HG03460 (cell line): ENCODE data around the gene RTL5.
A peak's percentile ranks its signal among the peaks of the same experiment; 100 is the strongest.

Source experiments
- ATAC-seq: cut with Tn5 transposase; IDR thresholded peaks from one replicate; pipeline ENCODE4 v1.9.1; 2021; ENCODE audit not compliant: unreplicated experiment

The RTL5 gene

DNA sequence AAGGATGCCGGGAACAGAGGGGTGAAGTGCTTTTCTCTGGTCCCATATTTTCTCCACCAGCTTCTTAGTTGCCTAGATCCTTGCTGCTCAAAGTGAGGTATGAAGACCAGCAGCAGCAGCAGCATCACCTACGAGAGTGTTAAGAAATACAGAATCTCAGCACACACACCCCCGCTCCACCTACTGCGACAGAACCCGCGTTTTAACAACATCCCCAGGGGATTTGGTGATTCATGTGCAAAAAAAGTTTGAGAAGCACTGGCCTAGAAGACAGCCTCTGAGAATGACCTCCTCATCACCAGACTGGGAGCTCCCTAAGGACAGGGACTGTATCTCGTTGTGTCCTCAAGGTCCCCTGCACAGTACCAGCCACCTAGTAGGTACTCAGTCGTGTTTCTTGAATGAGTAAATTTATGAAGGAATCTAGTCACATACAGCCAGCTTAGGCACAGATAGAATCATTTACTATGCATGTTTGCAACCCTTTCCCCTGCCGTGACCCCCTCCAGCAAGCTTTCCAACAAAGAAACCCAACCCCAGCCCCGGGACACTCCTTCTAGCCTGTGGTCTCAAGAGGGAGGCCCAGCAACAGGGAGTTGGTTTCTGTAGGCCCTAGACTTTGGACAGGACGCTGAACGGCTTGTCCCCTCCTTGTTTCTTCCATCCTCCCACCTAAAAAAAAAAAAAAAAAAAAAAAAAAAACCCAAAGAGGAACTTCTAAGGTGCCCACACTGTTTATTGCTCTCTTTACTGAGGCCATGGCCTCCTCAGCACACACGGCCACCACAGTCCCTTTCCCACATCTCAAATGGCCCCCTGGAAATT is 21.5 kb downstream of the RTL5 start:
- ATAC-seq: no peak

GRCh38 chrX:72108666-72109065 is 23.0 kb downstream of the RTL5 start:
- no peak for ATAC-seq

GRCh38 chrX:72107841-72108595 is 23.7 kb downstream of the RTL5 start:
- ATAC-seq: no peak

GRCh38 chrX:72107320-72107719 is 24.4 kb downstream of the RTL5 start:
- no peak for ATAC-seq

GRCh38 chrX:72105436-72105835 is 26.3 kb downstream of the RTL5 start:
- no peak for ATAC-seq

- ATAC-seq: no peak
Observed at GRCh38 chrX:72102760-72103159, 29.0 kb downstream of the RTL5 start.

DNA sequence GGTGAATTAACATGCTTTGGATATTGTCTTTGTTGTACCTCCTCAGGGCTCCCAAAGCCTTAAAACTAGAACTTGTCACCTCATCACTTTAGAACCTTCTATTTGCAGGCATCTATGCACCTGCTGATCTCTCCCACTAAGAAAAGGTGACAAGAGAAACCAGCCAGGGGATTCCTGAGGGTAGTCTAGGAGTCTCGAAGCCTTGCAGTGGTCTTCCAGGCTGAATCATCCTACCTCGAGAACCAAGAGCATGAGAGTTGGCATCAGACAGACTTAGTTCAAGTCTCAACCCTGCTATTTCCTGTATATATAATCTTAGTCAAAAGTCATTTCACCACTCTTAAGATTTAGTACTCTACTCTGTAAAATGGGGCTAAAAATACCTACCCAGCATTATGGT is 29.6 kb downstream of the RTL5 start:
- no peak for ATAC-seq

- no peak for ATAC-seq
Observed at GRCh38 chrX:72101597-72102037, 30.1 kb downstream of the RTL5 start.

DNA sequence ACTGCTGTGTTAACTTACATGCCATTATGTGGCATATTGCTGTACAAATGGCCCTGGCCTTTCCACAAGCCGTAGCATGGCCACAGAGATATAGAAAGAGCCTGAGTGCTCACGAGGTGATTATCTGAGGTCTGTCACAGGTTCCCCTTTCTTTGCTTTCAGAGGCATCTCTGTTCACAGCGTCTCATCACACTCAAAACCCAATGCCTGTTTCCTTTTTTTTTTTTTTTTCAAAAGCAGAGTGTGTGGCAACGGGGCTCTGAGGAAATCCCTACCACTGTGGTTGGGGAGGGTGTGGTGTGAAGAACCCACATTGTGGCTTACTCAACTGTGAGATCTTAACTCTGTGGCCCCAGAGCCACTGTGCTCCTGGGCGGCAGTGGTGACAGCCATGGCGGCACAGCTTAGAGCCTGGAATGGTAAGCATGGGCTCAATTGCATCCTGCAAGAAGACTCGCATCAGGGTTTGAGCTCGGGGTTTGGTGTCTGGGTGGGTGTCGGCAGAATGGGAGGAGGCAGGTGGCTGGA is 30.8 kb downstream of the RTL5 start:
- peak; percentile 72 for ATAC-seq

DNA sequence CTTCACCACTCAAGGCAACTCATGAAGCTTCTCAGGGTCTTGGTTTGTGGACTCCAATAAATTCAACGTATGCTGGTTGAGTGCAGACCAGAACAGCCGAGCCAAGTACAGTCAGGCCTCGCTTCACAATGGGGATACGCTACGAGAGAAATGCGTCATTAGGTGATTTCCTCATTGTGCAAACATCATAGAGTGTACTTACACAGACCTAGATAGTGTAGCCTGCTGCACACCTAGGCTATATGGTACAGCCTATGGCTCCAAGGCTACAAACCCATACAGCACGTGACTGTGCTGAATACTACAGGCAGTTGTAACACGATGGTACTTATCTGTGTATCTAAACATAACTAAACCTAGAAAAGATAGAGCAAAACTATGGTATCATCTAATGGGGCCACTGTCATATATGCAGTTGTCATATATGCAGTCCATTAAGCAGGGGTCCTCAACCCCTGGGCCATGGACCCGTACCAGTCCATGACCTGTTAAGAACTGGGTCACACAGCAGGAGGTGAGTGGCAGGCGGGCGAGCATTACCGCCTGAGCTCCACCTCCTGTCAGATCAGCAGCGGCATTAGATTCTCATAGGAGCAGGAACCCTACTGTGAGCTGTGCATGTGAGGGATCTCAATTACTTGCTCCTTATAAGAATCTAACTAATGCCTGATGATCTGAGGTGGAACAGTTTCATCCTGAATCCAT is 31.5 kb downstream of the RTL5 start:
- no peak for ATAC-seq

GRCh38 chrX:72097098-72097497 is 34.6 kb downstream of the RTL5 start:
- ATAC-seq: no peak

DNA sequence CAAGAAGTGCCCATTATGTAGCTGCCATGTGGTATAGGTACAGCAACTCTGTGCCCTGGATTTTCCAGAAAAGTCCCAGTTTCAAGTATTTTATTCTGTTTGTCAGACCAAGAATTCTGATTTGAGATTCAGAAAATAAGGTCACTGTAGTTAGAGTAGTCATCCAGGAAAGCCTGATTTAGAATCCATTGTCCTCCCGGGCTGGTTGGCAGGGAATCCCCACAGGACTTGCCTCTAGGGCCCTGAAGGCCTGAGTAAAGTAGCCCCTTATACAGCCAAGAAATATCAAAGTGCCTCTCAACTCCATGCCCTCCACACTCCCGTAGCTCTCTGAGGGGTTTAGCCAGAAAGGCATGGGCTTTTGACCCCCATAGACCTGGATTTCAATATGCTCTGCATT is 36.3 kb downstream of the RTL5 start:
- no peak for ATAC-seq

GRCh38 chrX:72094894-72095293 is 36.8 kb downstream of the RTL5 start:
- ATAC-seq: peak; percentile 61

DNA sequence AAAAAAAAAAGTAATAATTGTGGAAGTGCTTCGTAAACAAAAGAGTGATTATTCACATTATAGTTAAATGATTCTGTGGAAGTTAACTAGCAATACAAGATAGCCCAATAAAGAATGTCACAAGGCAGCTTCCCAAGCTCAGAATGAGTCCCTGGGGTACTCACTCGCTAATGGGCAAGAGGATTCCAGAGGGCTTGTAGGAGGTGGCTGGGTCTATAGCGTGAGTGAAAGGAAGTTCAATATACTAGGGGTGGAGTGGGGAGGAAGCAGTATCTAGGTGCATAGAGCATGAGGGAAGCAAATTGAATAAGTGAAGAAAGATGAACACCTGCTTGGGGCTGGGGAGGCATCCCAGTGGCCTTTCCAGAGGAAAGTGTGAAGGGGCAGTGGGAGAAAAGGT is 42.5 kb downstream of the RTL5 start:
- ATAC-seq: no peak

DNA sequence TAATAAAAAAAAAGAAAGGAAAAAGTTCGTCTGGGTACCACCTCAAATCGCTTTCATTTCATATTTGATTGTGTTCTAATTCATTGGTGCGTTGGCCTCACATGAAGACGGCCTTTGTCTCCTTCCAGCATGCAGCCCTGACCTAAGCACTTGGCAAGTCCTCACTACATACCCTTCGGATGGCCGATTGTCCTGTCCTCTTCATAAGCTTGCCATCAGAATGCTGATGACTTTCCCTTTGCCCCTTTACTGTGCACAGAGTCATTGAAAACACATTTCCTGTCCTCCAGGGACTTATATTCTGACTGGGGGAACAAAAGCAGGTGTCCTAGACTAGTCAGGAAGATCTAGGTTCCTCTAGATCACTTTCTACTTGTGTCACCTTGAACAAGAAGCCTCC is 43.0 kb downstream of the RTL5 start:
- no peak for ATAC-seq

DNA sequence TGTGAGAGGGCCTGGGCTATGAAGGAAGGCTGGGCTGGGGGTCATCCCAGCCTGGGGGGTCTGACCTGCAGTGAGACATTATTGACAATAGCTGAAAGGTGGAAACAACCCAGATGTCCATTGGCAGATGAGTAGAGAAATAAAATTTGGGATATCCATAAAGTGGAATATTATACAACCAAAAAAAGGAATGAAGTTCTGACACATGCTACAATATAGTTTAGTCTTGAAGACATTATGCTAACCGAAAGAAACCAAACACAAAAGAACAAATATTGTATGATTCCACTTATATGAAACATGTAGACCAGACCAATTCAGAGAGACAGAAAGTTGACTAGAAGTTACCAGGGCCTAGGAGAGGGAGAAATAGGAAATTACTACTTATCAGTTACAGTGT is 44.7 kb downstream of the RTL5 start:
- no peak for ATAC-seq

- ATAC-seq: no peak
Observed at GRCh38 chrX:72084114-72084513, 47.6 kb downstream of the RTL5 start.

DNA sequence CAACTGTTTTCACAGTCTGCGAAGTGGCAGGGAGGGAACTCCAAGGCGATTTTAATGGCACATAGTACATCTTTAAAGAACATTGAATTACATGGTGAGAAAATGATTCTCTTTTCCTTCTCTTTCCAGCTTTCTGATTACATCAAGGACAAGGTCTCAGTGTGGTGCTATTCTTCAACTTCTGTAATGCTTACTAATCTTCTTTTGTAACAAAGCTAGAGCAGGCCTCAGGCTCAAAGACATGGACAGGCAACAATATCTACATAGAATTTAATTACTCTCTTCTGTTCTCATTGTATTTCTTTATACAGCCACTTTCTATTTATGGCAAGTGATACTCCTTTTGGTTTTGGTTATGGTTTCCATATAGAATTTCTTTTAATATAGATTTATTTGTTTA is 48.4 kb downstream of the RTL5 start:
- ATAC-seq: no peak

GRCh38 chrX:72081605-72082320 is 50.0 kb downstream of the RTL5 start:
- no peak for ATAC-seq

- no peak for ATAC-seq
Observed at GRCh38 chrX:72080800-72081199, 50.9 kb downstream of the RTL5 start.

DNA sequence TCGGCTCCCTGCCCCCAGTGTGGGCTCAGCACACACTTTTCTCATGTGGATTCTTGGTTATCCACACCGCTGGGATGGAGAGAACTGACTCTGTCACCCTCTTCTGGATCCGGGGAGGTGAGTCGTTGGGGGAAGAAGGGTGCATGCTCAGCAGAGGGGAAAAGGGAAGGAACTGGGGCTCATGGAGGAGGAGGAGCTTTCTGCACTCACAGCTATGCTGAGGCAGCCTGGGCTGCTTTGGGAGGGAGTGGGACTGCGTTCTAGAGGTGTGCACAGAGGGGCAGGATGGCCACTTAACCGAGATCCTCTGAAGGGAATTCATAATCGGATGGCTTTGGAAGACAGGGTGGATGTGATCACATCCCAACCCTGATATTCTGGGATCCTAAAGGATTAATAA is 51.6 kb downstream of the RTL5 start:
- ATAC-seq: no peak
